ENCODE measurements around the gene ANKRD28. TPM values are rescaled to one million over a fixed set of nuclear protein-coding genes. Genes with fewer than 3 reads are reported as not detected.

The ANKRD28 gene
- total RNA-seq, 1 donor from 2014 or later = 63.7 TPM

DNA sequence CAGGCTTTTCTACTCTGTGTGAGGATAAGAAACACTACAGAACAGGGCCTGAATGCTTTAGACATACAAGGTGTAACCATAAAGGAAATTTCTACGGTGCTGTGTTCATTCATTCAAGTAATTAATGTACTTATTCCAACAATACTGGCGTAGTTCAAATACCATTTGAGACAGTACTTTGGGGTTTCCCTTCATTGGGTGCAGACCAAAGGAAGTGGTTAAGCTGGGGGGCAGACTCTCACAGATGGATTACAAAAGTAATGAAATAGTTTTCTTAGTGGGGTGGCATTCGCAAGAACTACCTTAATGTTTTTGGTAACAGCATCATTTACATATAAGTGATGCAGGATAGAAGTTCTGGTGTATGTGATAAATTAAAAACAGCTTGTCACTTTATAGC, 130.3 kb downstream of the ANKRD28 start:
- Mint-ChIP-seq H3K9me3 (ENCODE audit: low read depth) (peaks cover 18% of the 10 kb centered on the region), H3K4me1 (ENCODE audit: low read depth) (no peaks in the 10 kb centered on the region), H3K27ac (no peak overlapping the region), H3K36me3 (ENCODE audit: insufficient read depth) (peaks cover 20% of the 10 kb centered on the region), H3K27me3 (no peaks in the 10 kb centered on the region), H3K4me3 (ENCODE audit: low read depth) (no peak overlapping the region)
- TF ChIP-seq, protein P1, sequence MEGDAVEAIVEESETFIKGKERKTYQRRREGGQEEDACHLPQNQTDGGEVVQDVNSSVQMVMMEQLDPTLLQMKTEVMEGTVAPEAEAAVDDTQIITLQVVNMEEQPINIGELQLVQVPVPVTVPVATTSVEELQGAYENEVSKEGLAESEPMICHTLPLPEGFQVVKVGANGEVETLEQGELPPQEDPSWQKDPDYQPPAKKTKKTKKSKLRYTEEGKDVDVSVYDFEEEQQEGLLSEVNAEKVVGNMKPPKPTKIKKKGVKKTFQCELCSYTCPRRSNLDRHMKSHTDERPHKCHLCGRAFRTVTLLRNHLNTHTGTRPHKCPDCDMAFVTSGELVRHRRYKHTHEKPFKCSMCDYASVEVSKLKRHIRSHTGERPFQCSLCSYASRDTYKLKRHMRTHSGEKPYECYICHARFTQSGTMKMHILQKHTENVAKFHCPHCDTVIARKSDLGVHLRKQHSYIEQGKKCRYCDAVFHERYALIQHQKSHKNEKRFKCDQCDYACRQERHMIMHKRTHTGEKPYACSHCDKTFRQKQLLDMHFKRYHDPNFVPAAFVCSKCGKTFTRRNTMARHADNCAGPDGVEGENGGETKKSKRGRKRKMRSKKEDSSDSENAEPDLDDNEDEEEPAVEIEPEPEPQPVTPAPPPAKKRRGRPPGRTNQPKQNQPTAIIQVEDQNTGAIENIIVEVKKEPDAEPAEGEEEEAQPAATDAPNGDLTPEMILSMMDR (IDR thresholded peaks at IDR 0.05; ENCODE audit: unreplicated experiment) = no peak
- DNase-seq (ENCODE audit: low spot score, unreplicated experiment) = no peak

DNA sequence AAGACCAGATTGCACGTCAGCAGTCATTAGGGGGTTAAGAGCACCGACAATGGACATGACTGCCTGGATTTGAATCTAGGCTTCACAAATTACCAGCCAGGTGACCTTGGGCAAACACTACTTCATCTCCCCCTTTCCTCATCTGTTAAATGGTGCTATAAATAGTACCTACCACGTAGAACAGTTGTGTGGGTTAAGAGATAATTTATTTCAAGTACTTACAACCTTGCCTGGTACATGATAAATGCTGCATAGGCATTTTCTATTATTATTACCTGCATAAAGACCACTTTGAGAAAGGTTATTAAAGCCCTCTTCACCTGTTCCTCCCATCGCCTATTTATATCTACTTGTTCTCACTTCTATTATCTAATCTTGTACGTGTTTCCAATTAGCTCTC, 131.5 kb downstream of the ANKRD28 start:
- DNase-seq (ENCODE audit: low spot score, unreplicated experiment) = no peak
- peaks cover 20% of the 10 kb centered on the region for H3K36me3 Mint-ChIP-seq (ENCODE audit: insufficient read depth)
- H3K4me3 Mint-ChIP-seq (ENCODE audit: low read depth) = no peak overlapping the region
- TF ChIP-seq, protein P1 (IDR thresholded peaks at IDR 0.05; ENCODE audit: unreplicated experiment) = no peak
- no peaks in the 10 kb centered on the region for H3K27me3 Mint-ChIP-seq
- H3K9me3 Mint-ChIP-seq (ENCODE audit: low read depth) = peaks cover 26% of the 10 kb centered on the region
- no peak overlapping the region for H3K27ac Mint-ChIP-seq
- H3K4me1 Mint-ChIP-seq (ENCODE audit: low read depth) = no peaks in the 10 kb centered on the region

DNA sequence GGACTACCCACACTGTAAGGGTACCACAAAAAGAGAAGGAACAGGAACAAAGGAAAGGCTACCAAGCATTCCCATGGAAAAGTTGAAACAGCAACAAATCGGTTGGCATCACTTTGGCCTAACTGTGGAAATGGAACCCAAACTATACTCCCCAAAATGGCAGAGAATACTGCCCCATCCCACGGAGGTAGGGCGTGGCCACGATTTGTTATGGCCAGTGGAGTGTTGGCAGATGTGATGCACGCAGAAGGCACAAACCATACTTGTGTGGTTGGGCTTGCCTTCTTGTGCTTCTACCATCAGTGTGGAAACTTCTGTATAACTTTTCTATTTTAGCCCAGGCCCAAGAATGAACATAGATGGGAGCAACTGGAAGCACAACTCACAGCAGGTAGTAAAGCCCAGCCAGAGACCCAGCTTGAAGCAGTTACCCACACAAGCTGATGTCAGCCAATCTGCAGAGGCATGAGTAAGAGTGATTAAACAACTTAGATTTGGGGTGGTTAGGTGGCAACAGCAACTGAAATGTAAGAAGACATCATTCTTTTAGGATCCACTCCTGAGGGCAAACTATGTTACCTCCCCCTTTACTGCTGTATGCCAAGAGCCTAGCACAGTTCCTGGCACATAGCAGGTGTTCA, 132.1 kb downstream of the ANKRD28 start:
- TF ChIP-seq, protein P1 (IDR thresholded peaks at IDR 0.05; ENCODE audit: unreplicated experiment) = no peak
- Mint-ChIP-seq H3K9me3 (ENCODE audit: low read depth) (peaks cover 26% of the 10 kb centered on the region), H3K27ac (no peak overlapping the region), H3K4me1 (ENCODE audit: low read depth) (no peaks in the 10 kb centered on the region), H3K27me3 (no peaks in the 10 kb centered on the region), H3K4me3 (ENCODE audit: low read depth) (no peak overlapping the region), H3K36me3 (ENCODE audit: insufficient read depth) (peaks cover 20% of the 10 kb centered on the region)
- no peak for DNase-seq (ENCODE audit: low spot score, unreplicated experiment)

DNA sequence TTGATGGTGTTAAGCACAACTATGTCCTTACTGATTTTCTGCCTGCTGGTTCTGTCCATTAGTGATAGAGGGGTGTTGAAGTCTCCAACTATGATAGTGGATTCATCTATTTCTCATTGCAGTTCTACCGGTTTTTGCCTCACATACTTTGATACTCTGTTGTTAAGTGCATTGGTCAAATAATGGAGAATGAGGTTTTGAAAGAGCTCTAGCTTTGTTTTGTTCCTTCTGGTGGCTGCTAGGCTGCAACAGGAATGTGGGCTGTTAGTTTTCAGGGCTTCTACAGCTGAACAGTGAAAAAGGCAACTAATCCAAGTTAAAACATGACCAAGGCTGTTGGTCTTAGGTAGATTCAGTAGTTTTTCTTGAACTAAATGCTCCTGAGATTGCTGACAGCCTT, 133.6 kb downstream of the ANKRD28 start:
- H3K27me3 Mint-ChIP-seq = no peaks in the 10 kb centered on the region
- no peak overlapping the region for H3K27ac Mint-ChIP-seq

DNA sequence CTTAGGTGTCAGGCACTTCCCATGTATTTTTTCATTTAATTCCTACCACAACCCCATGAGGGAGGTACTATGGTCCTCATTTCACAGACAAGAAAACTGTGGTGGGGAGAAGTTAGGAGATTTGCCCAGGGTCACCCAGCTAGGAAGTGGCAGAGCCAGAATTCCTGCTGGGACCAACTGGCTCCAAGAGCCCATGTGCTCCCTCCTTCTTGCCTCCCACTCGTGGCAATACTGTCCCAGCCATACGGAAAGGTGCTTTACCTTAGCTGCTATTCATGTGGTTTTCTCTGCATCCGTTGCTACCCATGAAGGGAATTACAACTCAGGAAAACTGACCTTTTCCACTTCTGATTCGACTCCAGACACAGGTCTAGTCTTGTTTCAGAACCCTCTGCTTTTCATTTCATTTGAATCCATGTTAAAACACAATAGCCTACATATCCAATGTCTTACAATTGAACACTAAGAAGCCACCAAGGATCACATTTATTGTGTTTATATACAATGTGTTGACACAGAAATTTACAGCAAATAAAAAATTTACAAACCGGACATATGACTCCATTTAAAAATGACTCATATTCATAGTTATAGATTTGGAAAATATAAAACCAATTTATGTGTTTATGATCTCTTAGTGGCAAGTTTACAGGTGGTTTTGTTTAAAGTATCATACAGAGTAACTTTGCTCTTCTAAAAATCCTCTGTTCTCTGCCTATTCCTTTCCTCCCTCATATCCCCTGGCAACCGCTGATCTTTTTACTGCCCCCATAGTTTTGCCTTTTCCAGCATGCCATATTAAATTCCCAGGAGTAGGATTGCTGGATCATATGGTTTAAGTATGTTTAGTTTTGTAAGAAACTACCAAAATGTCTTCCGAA, 137.5 kb downstream of the ANKRD28 start:
- Mint-ChIP-seq H3K36me3 (ENCODE audit: insufficient read depth) (peaks cover 13% of the 10 kb centered on the region), H3K4me1 (ENCODE audit: low read depth) (no peaks in the 10 kb centered on the region), H3K27me3 (no peaks in the 10 kb centered on the region), H3K27ac (peak overlapping the region; percentile 8), H3K4me3 (ENCODE audit: low read depth) (no peak overlapping the region), H3K9me3 (ENCODE audit: low read depth) (peaks cover 35% of the 10 kb centered on the region)
- TF ChIP-seq, protein P1 (IDR thresholded peaks at IDR 0.05; ENCODE audit: unreplicated experiment) = no peak
- DNase-seq (ENCODE audit: low spot score, unreplicated experiment) = no peak

More for the DNA sequence above, 133.6 kb downstream of the ANKRD28 start:
- H3K9me3 Mint-ChIP-seq (ENCODE audit: low read depth) = peaks cover 26% of the 10 kb centered on the region
- no peaks in the 10 kb centered on the region for H3K4me1 Mint-ChIP-seq (ENCODE audit: low read depth)
- DNase-seq (ENCODE audit: low spot score, unreplicated experiment) = no peak
- peaks cover 18% of the 10 kb centered on the region for H3K36me3 Mint-ChIP-seq (ENCODE audit: insufficient read depth)
- no peak overlapping the region for H3K4me3 Mint-ChIP-seq (ENCODE audit: low read depth)
- TF ChIP-seq, protein P1 (IDR thresholded peaks at IDR 0.05; ENCODE audit: unreplicated experiment) = no peak
